HepG2 (cell line): ENCODE measurements around the gene ERBB4. TPM values are rescaled to one million over a fixed set of nuclear protein-coding genes. Genes with fewer than 3 reads are reported as not detected.
"Not testable (repeated sequence)": the region's sequence is repeated elsewhere in the genome, so short reads cannot be mapped to it uniquely, and the experiment has no call there.

ENCODE experiments used
- ATAC-seq: fragments of 200-7000 bp; cut with Tn5 transposase; 3 replicates; pipeline ENCODE4 v1.9.1; 2020; ENCODE audit warnings: mild to moderate bottlenecking, moderate library complexity
- BruUV-seq: library from RNA; stranded (reverse); fragments of 400-500 nt; replicated peaks from 2 replicates; lab custom pipeline; 2021; lab: Mats Ljungman, UMichigan
- CTCF ChIA-PET: fragments of 300-600 bp; formaldehyde crosslinking; extraction: SDS; loops from one replicate; lab custom pipeline; 2021; ENCODE audit warnings: low total read pairs, inconsistent platforms, low intra/inter-chr PET ratio; lab: Yijun Ruan, JAX
- POLR2A ChIA-PET: fragments of 350-600 bp; sonication (Branson Sonifier 250); formaldehyde crosslinking; loops from one replicate; lab custom pipeline; 2020; ENCODE audit warnings: antibody characterized with exemption, inconsistent platforms; lab: Yijun Ruan, JAX
- DNase-seq: peaks from one replicate; pipeline ENCODE4 v3.0.0-alpha.2; 2015; ENCODE audit warnings: low spot score
- FAIRE-seq: peaks from 3 replicates; lab custom pipeline; 2011; peaks lifted over from hg19 to GRCh38; lab: Jason Lieb, UNC
- H2AFZ ChIP-seq: one replicate; pipeline ENCODE4 v1.6.1; 2011; ENCODE audit warnings: low read length, inconsistent platforms
- H3K27ac ChIP-seq: fragments of 300-600 bp; 3 replicates; pipeline ENCODE4 v1.8.0; 2011; ENCODE audit warnings: mixed run types, mild to moderate bottlenecking, mixed read lengths, low read length, inconsistent platforms; ENCODE audit not compliant: insufficient read depth; ENCODE audit errors: extremely low read length
- H3K27me3 ChIP-seq, 2 experiments: fragments of 200-600 bp in 1 of 2; 2 replicates in 1 of 2; 3 replicates in 1 of 2; pipeline versions ENCODE4 v1.6.0 to v1.8.0; 2011; ENCODE audit warnings: low read length in 2 of 2, mild to moderate bottlenecking in 2 of 2, moderate library complexity in 2 of 2, inconsistent platforms in 1 of 2; ENCODE audit not compliant: insufficient read depth in 2 of 2, control insufficient read depth in 1 of 2
- H3K36me3 ChIP-seq, 2 experiments: fragments of 200-600 bp in 1 of 2; replicated peaks in 1 of 2; 2 replicates in 1 of 2; 3 replicates in 1 of 2; pipeline versions ENCODE4 v1.5.1 to v1.8.0; 2011; ENCODE audit warnings: low read length in 2 of 2, inconsistent platforms in 1 of 2; ENCODE audit not compliant: insufficient read depth in 2 of 2, control insufficient read depth in 1 of 2
- H3K4me1 ChIP-seq: 2 replicates; pipeline ENCODE4 v1.5.1; 2012; ENCODE audit warnings: low read length, inconsistent platforms; ENCODE audit not compliant: insufficient read depth
- H3K4me2 ChIP-seq: 2 replicates; pipeline ENCODE4 v1.6.0; 2011; ENCODE audit warnings: low read depth, low read length, inconsistent platforms
- H3K4me3 ChIP-seq, 3 experiments: fragments of 200-600 bp in 1 of 3; sonication (generic), shearing (Covaris generic) in 1 of 3; replicated peaks in 1 of 3; 2 replicates each; pipeline ENCODE4 v1.5.1; 2011 to 2016; ENCODE audit warnings: low read length in 3 of 3, inconsistent platforms in 2 of 3, low read depth in 2 of 3, mild to moderate bottlenecking in 2 of 3, control low read depth in 1 of 3, mixed read lengths in 1 of 3; ENCODE audit not compliant: insufficient read depth in 1 of 3
- H3K79me2 ChIP-seq: one replicate; pipeline ENCODE4 v1.6.1; 2011; ENCODE audit warnings: low read length, inconsistent platforms; ENCODE audit not compliant: insufficient read depth
- H3K9ac ChIP-seq: 2 replicates; pipeline ENCODE4 v1.6.0; 2011; ENCODE audit warnings: mild to moderate bottlenecking, low read depth, low read length, inconsistent platforms; ENCODE audit not compliant: insufficient read depth
- H3K9me3 ChIP-seq: 2 replicates; pipeline ENCODE4 v1.5.1; 2012; ENCODE audit warnings: mild to moderate bottlenecking, low read length
- H4K20me1 ChIP-seq: 2 replicates; pipeline ENCODE4 v1.6.0; 2011; ENCODE audit warnings: inconsistent platforms, mild to moderate bottlenecking, low read length, moderate library complexity; ENCODE audit not compliant: insufficient read depth
- ATF7 ChIP-seq, 2 experiments: fragments of 450-650 bp in 1 of 2; sonication (generic) in 1 of 2; formaldehyde crosslinking in 1 of 2; IDR thresholded peaks; 2 replicates each; pipeline versions ENCODE4 v1.4.0 to v1.6.1; 2016 to 2020; ENCODE audit warnings: antibody characterized with exemption in 1 of 2, mild to moderate bottlenecking in 1 of 2, missing genetic modification reagents in 1 of 2
- MAFF ChIP-seq: IDR thresholded peaks from 2 replicates; pipeline ENCODE4 v1.6.1; 2011; ENCODE audit warnings: low read depth, low read length, improper control_type of control experiment
- MAFK ChIP-seq, 2 experiments: IDR thresholded peaks in 1 of 2; conservative IDR thresholded peaks in 1 of 2; 2 replicates each; pipeline ENCODE4 v1.6.1; 2011; ENCODE audit warnings: improper control_type of control experiment in 2 of 2, low read length in 2 of 2
- ZNF263 ChIP-seq: sonication (generic); formaldehyde crosslinking; IDR thresholded peaks from 2 replicates; pipeline ENCODE4 v1.4.0; 2020; ENCODE audit warnings: missing genetic modification reagents
- WGBS: methylation state at CpG from one replicate; pipeline ENCODE4 v1.1.6; 2017; ENCODE audit warnings: low lambda C conversion rate; 5-methylcytosine and 5-hydroxymethylcytosine counted together
- in situ Hi-C: cut with HindIII; loops from 2 replicates; pipeline ENCODE4 v1.10.0; 2017; ENCODE audit warnings: low pct_unique_long_range_greater_than_20kb; ENCODE audit not compliant: extremely low pct_ligation_motif_present
- intact Hi-C: fragments of 100-400 bp; cut with micrococcal nuclease; formaldehyde crosslinking; loops from one replicate; pipeline ENCODE4 v1.10.0; 2022; ENCODE audit not compliant: unreplicated experiment
- polyA plus RNA-seq, 8 experiments: library from polyadenylated mRNA; depleted of rRNA in 3 of 8; stranded (reverse) in 7 of 8; unstranded in 1 of 8; fragments of >200 nt; fragmentation: Illumina TruSeq in 4 of 8; extraction: Trizol in 4 of 8; gene quantifications; 2 replicates each; pipeline versions ENCODE4 v1.2.1 to v1.2.3, GENCODE V29; 2011 to 2016; ENCODE audit warnings: low read depth in 4 of 8, missing spikeins in 1 of 8, mixed read lengths in 1 of 8; ENCODE audit not compliant: insufficient read depth in 1 of 8
- total RNA-seq, 5 experiments: library from RNA; depleted of rRNA; stranded (reverse); fragments of >200 nt; fragmentation: Illumina TruSeq; extraction: Trizol; gene quantifications; 2 replicates each; pipeline ENCODE4 v1.2.3, GENCODE V29; 2016; ENCODE audit warnings: low read depth in 1 of 5

Gene ERBB4
- total and polyA plus RNA-seq, 2 of the 13 experiments (the other 11 are each of a cell fraction or from before 2014, with no cell fraction given): not detected

GRCh38 chr2:211722928-211723327 is 815.7 kb downstream of the ERBB4 start:
- ATAC-seq (no peak), DNase-seq (no peak), FAIRE-seq (no peak)
- Histone ChIP-seq H3K4me3 (no peak overlapping the region), H2AFZ (no peak overlapping the region), H3K36me3 (no peaks in the 10 kb centered on the region), H4K20me1 (no peaks in the 10 kb centered on the region), H3K79me2 (no peaks in the 10 kb centered on the region), H3K27ac (no peak overlapping the region), H3K27me3 (no peaks in the 10 kb centered on the region; a peak in 1 of 5 replicates), H3K4me2 (no peak overlapping the region), H3K9ac (no peak overlapping the region), H3K9me3 (no peaks in the 10 kb centered on the region), H3K4me1 (no peaks in the 10 kb centered on the region)
- ChIA-PET CTCF (no interaction called here), POLR2A (no interaction called here)
- intact Hi-C loops (no loop called here), in situ Hi-C loops (no loop called here)
- WGBS: 2% methylated on average over 2 of the region's 2 CpGs
- no peak for TF ChIP-seq ZNF263 (CRISPR knock-in tag)
- peak; percentile 70 to 89 for TF ChIP-seq MAFK (conservative IDR thresholded peaks at IDR 0.05 in 1 of 2, IDR thresholded peaks at IDR 0.05 in 1 of 2; ENCODE audit: low read length in 2 of 2)
- TF ChIP-seq ATF7 (IDR thresholded peaks at IDR 0.05): peak; percentile 57
- TF ChIP-seq ATF7 (CRISPR knock-in tag; IDR thresholded peaks at IDR 0.05): no peak
- TF ChIP-seq MAFF: peak; percentile 80
- no TSS peak for BruUV-seq

- H3K9me3 ChIP-seq, H3K27ac ChIP-seq, FAIRE-seq, H3K4me2 ChIP-seq, BruUV-seq, CTCF ChIA-PET, H2AFZ ChIP-seq, H3K79me2 ChIP-seq, H4K20me1 ChIP-seq, POLR2A ChIA-PET, H3K9ac ChIP-seq, DNase-seq, H3K4me1 ChIP-seq, H3K4me3 ChIP-seq, H3K27me3 ChIP-seq, H3K36me3 ChIP-seq, intact Hi-C loops, ATAC-seq, in situ Hi-C loops: not testable (repeated sequence)
- WGBS: 34% methylated on average over 9 of the region's 9 CpGs
Measured at GRCh38 chr2:211721874-211722273, 816.7 kb downstream of the ERBB4 start.
